ENCODE measurements around the gene CFAP90. TPM values are rescaled to one million over a fixed set of nuclear protein-coding genes. Genes with fewer than 3 reads are reported as not detected.

The CFAP90 gene
- total and polyA plus RNA-seq, 2 donors (not counting 3 experiments of a cell fraction or from before 2014, with no cell fraction given), result 0.07 TPM; not detected in 1

GRCh38 chr5:7881816-7882215 is 30.9 kb upstream of the CFAP90 start:
- POLR2A ChIA-PET, result no interaction called here
- Histone ChIP-seq H3K4me1 (ENCODE audit: control insufficient read depth, extremely low read depth, insufficient read depth, low read length) (no peaks in the 10 kb centered on the region), H3K4me3 (replicated peaks in 1 of 3; ENCODE audit: insufficient read depth in 1 of 3, low read depth in 1 of 3, low read length in 3 of 3) (no peak overlapping the region), H3K27me3 (ENCODE audit: control insufficient read depth in 2 of 2, insufficient read depth in 2 of 2, low read length in 2 of 2) (no peaks in the 10 kb centered on the region), H3K36me3 (ENCODE audit: control insufficient read depth in 2 of 2, extremely low read depth in 1 of 2, insufficient read depth in 2 of 2, low read length in 2 of 2) (peaks cover 20 to 27% of the 10 kb centered on the region in 2 experiments), H3K79me2 (ENCODE audit: control insufficient read depth, insufficient read depth, low read length) (no peaks in the 10 kb centered on the region), H3K4me2 (ENCODE audit: insufficient read depth, low read length) (no peak overlapping the region), H3K9me3 (replicated peaks; ENCODE audit: control insufficient read depth, insufficient read depth, low read length) (no peaks in the 10 kb centered on the region), H3K9ac (replicated peaks; ENCODE audit: extremely low read depth, insufficient read depth, low read length) (no peak overlapping the region), H3K27ac (ENCODE audit: insufficient read depth, low read depth, low read length) (no peak overlapping the region), H3K9me1 (replicated peaks; ENCODE audit: control insufficient read depth, extremely low read depth, insufficient read depth, low read length) (no peaks in the 10 kb centered on the region), H2AFZ (ENCODE audit: low read depth, low read length) (no peak overlapping the region), H4K20me1 (replicated peaks; ENCODE audit: control insufficient read depth, extremely low read depth, insufficient read depth, low read length) (no peaks in the 10 kb centered on the region)
- CTCF ChIA-PET, result interaction anchor here (0.9 to 2.2 kb wide), 3 partner anchors 9 to 15 kb away, joined by 3 to 8 read pairs (median 5); partner anchors contain the start of genes FASTKD3 and MTRR
- intact Hi-C loops (cut with micrococcal nuclease), result no loop called here
- dilution Hi-C loops (cut with MboI; ENCODE audit: extremely low pct_ligation_motif_present, low sequenced_read_pairs), result no loop called here
- no peak for TF ChIP-seq JUN (IDR thresholded peaks at IDR 0.05; ENCODE audit: borderline replicate concordance, insufficient read depth, insufficient read length, low read depth)
- TF ChIP-seq EZH2 (IDR thresholded peaks at IDR 0.05; ENCODE audit: borderline replicate concordance, low read depth, low read length, severe bottlenecking), result no peak
- TF ChIP-seq CTCF (IDR thresholded peaks at IDR 0.05; ENCODE audit: extremely low read depth in 1 of 2, insufficient read depth in 1 of 2, low read depth in 1 of 2, low read length in 2 of 2), result no peak
- no peak for TF ChIP-seq FOS (IDR thresholded peaks at IDR 0.05; ENCODE audit: borderline replicate concordance, insufficient read depth, low read length)
- TF ChIP-seq POLR2AphosphoS5 (IDR thresholded peaks at IDR 0.05; ENCODE audit: insufficient read depth, low read depth, low read length), result no peak
- no peak for TF ChIP-seq POLR2A (IDR thresholded peaks at IDR 0.05; ENCODE audit: low read depth, low read length)
- no peak for TF ChIP-seq MYC (IDR thresholded peaks at IDR 0.05; ENCODE audit: low read depth, low read length)
- no peak for TF ChIP-seq MAX (IDR thresholded peaks at IDR 0.05; ENCODE audit: insufficient read depth, insufficient read length)
- TF ChIP-seq GATA2 (IDR thresholded peaks at IDR 0.05; ENCODE audit: insufficient read depth, insufficient read length, low read depth, low read length), result no peak
- FAIRE-seq (no peak), DNase-seq (ENCODE audit: low read depth, low spot score) (no peak)
- BruUV-seq (replicated peaks), result no TSS peak

Measured in endothelial cell of umbilical vein (primary cell).